HG03460 (cell line): ENCODE results near the gene RAMP3.

Experiments used
- ATAC-seq: cut with Tn5 transposase; IDR thresholded peaks from one replicate; pipeline ENCODE4 v1.9.1; 2021; ENCODE audit not compliant: unreplicated experiment

Gene RAMP3

DNA sequence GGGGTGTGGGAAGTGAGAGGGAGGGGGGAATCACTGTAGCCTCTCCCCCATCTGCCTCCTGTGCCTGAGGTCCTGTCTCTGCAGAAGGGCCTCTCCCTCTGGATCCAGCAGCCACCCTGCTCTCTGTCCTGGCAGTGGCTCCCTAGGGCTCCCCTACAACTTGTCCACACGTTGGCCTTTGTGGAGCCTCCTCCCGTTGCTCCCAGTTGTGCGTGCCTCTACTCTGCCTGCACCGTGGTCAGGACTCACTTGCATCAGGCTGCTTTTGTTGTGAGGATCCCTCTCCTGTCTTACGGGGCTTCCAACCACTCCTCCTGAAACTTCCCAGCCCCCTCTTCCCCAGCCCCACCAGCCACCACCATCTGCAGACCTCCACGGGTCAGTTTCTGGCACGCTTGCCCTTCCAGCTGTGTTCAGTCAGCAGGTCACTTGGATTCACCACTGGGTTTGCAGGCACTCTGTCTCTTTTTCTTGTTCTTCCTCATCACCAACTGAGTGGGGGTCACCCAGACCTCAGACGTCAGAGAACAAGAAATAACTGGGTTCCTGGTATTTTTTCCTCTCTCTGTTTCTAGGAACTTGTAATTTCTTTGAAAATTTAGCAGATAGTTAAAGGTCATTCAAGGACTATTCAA, 62.3 kb downstream of the RAMP3 start:
- no peak for ATAC-seq

GRCh38 chr7:45220846-45221618, 63.4 kb downstream of the RAMP3 start:
- ATAC-seq = no peak

DNA sequence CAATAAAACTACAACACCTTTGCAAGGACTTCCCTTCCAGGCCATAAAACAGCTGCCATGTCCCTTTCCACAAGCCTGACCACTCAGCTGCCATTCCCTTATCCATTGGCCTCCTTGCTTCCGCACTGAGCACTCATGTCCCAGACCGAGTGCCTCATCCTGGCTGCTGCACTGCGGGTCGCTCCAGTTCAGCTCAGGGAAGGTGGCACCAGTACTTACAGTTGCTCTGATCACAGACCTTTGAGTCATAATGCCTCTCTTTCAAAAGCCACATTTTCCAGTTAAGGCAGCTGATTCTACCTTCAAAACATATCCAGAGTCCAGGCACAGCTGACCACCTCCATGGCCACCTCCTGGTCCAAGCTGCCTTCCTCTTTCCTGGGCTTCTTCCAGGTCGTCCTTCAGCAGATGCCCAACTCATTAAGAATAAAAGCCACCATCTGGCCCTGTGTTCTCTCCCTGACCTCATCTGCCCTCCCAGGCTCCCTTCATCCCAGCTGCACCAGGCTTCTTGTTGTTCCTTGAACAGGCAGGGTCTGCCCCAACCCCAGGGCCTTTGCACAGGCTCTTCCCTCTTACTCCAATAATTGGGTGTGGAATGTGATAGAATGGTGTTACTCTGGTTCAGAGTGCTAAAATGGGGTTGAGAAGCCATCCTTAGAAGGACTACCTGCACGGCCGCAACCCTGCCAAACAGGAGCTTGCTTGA, 64.5 kb downstream of the RAMP3 start:
- no peak for ATAC-seq

- no peak for ATAC-seq
Measured at GRCh38 chr7:45223078-45223477, 65.5 kb downstream of the RAMP3 start.

DNA sequence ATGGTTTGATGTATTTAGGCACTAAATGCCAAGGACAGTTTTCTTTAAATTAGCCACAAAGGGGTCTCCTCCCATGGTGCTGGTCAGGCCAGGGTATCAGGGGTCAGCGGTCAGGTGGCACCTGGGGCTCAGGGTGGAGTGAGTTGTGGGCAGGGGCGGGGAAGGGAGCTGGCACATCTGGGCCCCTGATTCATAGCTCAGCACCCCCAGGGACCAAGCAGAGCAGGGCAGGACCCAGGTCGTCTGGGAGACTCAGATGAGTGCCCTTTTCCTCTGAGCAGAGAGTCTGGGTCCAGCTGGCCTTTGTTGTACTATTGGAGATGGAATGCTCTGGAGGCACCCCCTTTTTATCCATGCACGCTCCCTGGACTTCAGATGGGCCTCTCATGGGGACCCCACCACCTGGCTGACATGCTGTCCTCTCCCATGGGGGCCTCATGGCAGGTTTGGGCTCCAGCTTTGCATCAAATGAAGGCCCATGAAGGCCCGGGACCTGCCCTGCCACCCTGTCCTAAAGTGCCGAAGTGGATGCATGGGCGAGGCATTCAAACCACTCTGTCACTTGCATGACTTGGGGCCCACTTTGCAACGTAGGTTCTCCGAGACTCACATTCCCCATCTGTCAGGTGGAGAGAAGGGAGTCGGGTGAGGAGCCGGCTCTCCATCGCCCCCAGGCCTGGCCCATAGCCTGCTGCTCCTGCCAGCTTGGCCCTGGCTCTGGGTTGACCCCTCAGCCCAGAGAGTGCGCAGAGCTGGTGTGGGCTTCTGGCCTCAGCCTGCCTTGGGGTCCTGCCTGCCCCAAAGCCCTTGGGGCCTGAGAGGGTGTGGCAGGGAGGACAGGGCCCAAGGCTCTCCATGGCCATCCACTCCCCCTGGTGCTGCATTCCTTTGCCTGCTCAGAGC, 66.4 kb downstream of the RAMP3 start:
- no peak for ATAC-seq

DNA sequence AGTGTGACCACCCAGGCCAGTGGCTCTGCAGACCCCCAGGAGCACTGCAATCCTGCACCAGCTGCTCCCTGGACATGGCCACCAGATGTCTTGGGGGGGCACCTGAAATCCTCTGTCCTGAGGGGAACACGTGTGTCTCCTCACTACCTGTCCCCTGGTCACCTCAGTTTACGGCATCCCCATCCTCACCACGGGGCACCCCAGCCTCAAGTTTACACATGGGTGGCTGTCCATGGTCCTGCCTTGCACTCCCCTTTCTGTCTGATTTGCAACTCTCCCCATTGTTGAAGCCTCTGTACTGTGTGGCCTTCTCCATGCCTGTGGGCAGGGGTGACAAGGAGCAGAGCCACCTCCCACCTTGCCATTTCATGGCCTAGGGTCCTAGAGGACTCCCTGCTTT, 67.2 kb downstream of the RAMP3 start:
- ATAC-seq = no peak

DNA sequence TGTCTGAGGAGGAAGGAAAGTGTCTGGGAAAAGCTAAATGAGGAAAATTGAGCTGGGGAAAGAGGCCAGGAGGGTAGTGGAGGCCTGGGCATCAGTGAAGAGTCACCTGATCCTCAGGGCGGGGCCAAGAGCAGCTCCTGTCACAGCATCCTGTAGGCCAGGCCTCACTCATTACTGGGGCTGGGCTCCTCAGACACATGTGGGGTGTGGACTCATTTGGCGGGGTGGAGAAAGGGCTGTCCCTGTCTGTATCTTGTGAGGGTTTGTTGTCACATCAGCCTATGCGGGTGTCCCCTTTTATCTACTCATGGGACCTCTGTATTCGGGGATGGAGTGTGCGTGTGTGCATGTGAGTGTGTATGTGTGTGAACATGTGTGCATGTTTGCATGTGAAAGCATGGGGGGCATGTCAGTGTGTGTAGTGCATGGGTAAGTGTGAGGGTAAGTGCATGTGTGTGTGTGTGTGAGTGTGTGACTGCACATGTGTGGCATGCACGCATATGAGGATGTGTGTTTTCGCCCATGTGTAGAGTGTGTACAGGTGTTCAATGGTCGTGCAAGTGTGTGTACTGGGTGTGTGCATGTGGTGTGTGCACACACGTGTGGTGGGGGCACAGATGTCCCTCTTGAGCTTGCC, 67.8 kb downstream of the RAMP3 start:
- no peak for ATAC-seq

DNA sequence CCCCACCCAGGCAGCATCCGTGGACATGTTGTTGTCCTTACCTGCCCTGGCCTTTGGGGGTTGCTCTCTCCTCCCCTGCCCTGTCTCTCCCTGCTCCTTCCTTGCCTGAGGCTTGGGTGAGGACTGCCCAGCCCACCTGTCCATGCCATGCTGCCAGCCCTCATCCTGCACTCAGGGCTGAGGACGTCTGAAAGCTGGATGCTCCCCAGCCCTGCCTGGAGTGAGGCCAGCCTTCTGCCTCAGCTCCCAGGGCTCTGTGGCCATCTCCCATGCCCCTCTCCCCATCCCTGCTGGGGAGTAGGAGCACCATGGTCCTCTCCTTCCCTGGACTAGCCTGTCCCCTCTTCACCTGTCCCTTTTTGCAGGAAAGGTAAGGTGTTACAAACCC, 68.4 kb downstream of the RAMP3 start:
- no peak for ATAC-seq

GRCh38 chr7:45229156-45229920, 71.7 kb downstream of the RAMP3 start:
- ATAC-seq = no peak

GRCh38 chr7:45230083-45230482, 72.5 kb downstream of the RAMP3 start:
- ATAC-seq = no peak

DNA sequence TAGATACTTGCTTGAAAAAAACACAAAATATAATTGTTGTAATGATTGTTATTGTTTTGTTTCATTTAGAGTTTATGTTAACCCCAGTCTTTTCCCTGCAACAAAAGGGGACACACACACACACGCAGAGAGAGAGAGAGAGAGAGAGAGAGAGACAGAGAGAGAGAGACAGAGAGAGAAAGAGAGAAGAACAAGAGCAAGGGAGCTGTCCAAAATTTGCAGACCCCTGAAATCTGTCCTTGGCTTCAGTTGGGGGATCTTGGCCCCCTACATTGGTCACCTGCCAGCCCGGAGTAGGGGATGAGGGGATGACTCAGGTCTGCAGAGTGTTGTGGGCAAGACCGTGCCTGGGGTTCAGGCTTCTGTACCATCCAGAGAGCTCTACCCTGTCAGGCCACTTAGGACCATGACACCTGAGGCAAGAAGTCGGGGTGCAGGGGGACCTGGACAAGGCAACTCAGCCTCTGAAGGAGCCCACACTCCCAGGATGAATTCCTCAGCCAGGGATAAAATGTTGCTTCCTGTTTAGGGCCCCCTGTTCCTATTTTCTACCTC, 73.1 kb downstream of the RAMP3 start:
- ATAC-seq = no peak

GRCh38 chr7:45233249-45233775, 75.7 kb downstream of the RAMP3 start:
- no peak for ATAC-seq
